CD14-positive monocyte (primary cell): ENCODE measurements around the gene PA2G4. TPM values are rescaled to one million over a fixed set of nuclear protein-coding genes. Genes with fewer than 3 reads are reported as not detected.
A peak's percentile ranks its signal among the peaks of the same experiment; 100 is the strongest.

Experiments
- DNase-seq, 3 donors: peaks; one replicate each; pipeline ENCODE4 v3.0.0-alpha.2; 2011 to 2022
- H2AFZ ChIP-seq: 2 replicates; pipeline ENCODE4 v1.6.0; 2012; ENCODE audit warnings: mild to moderate bottlenecking, low read depth, low read length, inconsistent platforms; ENCODE audit not compliant: insufficient read depth, poor library complexity, severe bottlenecking
- H3K27ac ChIP-seq, 2 donors: 1 replicate in 1 of 2; 2 replicates in 1 of 2; pipeline ENCODE4 v1.5.1; 2012 to 2013; ENCODE audit warnings: low read length in 2 of 2, control low read depth in 1 of 2, inconsistent platforms in 1 of 2, low read depth in 1 of 2, mild to moderate bottlenecking in 1 of 2
- H3K27me3 ChIP-seq, 2 donors: one replicate each; pipeline versions ENCODE4 v1.6.0 to v1.6.1; 2011 to 2013; ENCODE audit warnings: low read length in 2 of 2; ENCODE audit not compliant: control insufficient read depth in 2 of 2, insufficient read depth in 2 of 2
- H3K36me3 ChIP-seq, 2 donors: replicated peaks in 1 of 2; 1 replicate in 1 of 2; 2 replicates in 1 of 2; pipeline versions ENCODE4 v1.5.1 to v1.6.1; 2012 to 2013; ENCODE audit warnings: low read length in 2 of 2, control low read depth in 1 of 2, inconsistent platforms in 1 of 2, mild to moderate bottlenecking in 1 of 2; ENCODE audit not compliant: insufficient read depth in 2 of 2, control insufficient read depth in 1 of 2
- H3K4me1 ChIP-seq, 2 donors: 1 replicate in 1 of 2; 2 replicates in 1 of 2; pipeline versions ENCODE4 v1.5.1 to v1.6.1; 2012 to 2013; ENCODE audit warnings: low read length in 2 of 2, control low read depth in 1 of 2, inconsistent platforms in 1 of 2, mild to moderate bottlenecking in 1 of 2, moderate library complexity in 1 of 2; ENCODE audit not compliant: insufficient read depth in 2 of 2, control insufficient read depth in 1 of 2
- H3K4me2 ChIP-seq: replicated peaks from 2 replicates; pipeline ENCODE3; 2012; ENCODE audit warnings: low read length, moderate library complexity, mild to moderate bottlenecking; ENCODE audit not compliant: poor library complexity, severe bottlenecking; ENCODE audit errors: extremely low read depth
- H3K4me3 ChIP-seq, 3 experiments: fragments of 200-600 bp in 1 of 3; sonication (generic) in 1 of 3; replicated peaks in 1 of 3; 1 replicate in 2 of 3; 2 replicates in 1 of 3; pipeline ENCODE4 v1.5.1; 2011 to 2013; ENCODE audit warnings: low read length in 3 of 3, mild to moderate bottlenecking in 3 of 3, control low read depth in 2 of 3, low read depth in 2 of 3, inconsistent platforms in 1 of 3, moderate library complexity in 1 of 3
- H3K79me2 ChIP-seq: 2 replicates; pipeline ENCODE4 v1.6.0; 2012; ENCODE audit warnings: mild to moderate bottlenecking, control low read depth, inconsistent platforms, low read length, moderate library complexity; ENCODE audit not compliant: insufficient read depth
- H3K9ac ChIP-seq: 2 replicates; pipeline ENCODE4 v1.6.0; 2017; ENCODE audit warnings: low read length, mild to moderate bottlenecking; ENCODE audit not compliant: insufficient read depth, poor library complexity, severe bottlenecking
- H3K9me3 ChIP-seq, 2 donors: replicated peaks in 1 of 2; 1 replicate in 1 of 2; 2 replicates in 1 of 2; pipeline versions ENCODE4 v1.5.1 to v1.6.1; 2012 to 2013; ENCODE audit warnings: low read length in 2 of 2, control low read depth in 1 of 2; ENCODE audit not compliant: control insufficient read depth in 1 of 2, insufficient read depth in 1 of 2
- H4K20me1 ChIP-seq: 2 replicates; pipeline ENCODE4 v1.6.0; 2012; ENCODE audit warnings: mild to moderate bottlenecking, low read length, control low read depth, moderate library complexity; ENCODE audit not compliant: insufficient read depth
- H3K27ac Mint-ChIP-seq, 7 donors: one replicate each; pipeline ENCODE4 v1.8.0; 2020; ENCODE audit warnings: mild to moderate bottlenecking in 7 of 7, mixed read lengths in 7 of 7, moderate library complexity in 6 of 7, inconsistent platforms in 2 of 7
- H3K27me3 Mint-ChIP-seq, 3 donors: one replicate each; pipeline ENCODE4 v1.8.0; 2021 to 2022; ENCODE audit warnings: low read depth in 3 of 3, mild to moderate bottlenecking in 3 of 3, mixed read lengths in 3 of 3, moderate library complexity in 3 of 3, inconsistent platforms in 1 of 3
- H3K36me3 Mint-ChIP-seq, 2 donors: one replicate each; pipeline ENCODE4 v1.8.0; 2020; ENCODE audit warnings: mixed read lengths in 2 of 2, inconsistent platforms in 1 of 2, mild to moderate bottlenecking in 1 of 2
- H3K4me1 Mint-ChIP-seq: one replicate; pipeline ENCODE4 v1.8.0; 2020; ENCODE audit warnings: mild to moderate bottlenecking, mixed read lengths
- H3K4me3 Mint-ChIP-seq, 2 donors: one replicate each; pipeline ENCODE4 v1.8.0; 2020; ENCODE audit warnings: mild to moderate bottlenecking in 2 of 2, mixed read lengths in 2 of 2, moderate library complexity in 1 of 2
- H3K9me3 Mint-ChIP-seq, 7 donors: one replicate each; pipeline ENCODE4 v1.8.0; 2020 to 2022; ENCODE audit warnings: mixed read lengths in 7 of 7, mild to moderate bottlenecking in 6 of 7, moderate library complexity in 6 of 7, inconsistent platforms in 2 of 7
- CTCF ChIP-seq: fragments of 200-600 bp; IDR thresholded peaks from one replicate; pipeline ENCODE4 v1.8.0; 2022; ENCODE audit warnings: antibody characterized with exemption, mild to moderate bottlenecking
- WGBS: methylation state at CpG from one replicate; pipeline ENCODE4 v1.1.5; 2013; ENCODE audit warnings: missing lambda C conversion rate; ENCODE audit not compliant: insufficient coverage; 5-methylcytosine and 5-hydroxymethylcytosine counted together
- intact Hi-C, 2 donors: fragments of 100-400 bp; cut with micrococcal nuclease; formaldehyde crosslinking; loops; one replicate each; pipeline versions ENCODE4 v1.15.0 to v1.15.1; 2023
- polyA plus RNA-seq, 3 donors: library from polyadenylated mRNA; depleted of rRNA in 1 of 3; unstranded in 2 of 3; stranded (reverse) in 1 of 3; fragments of 300-500 nt in 2 of 3; fragments of >200 nt in 1 of 3; fragmentation: Illumina TruSeq in 2 of 3; gene quantifications; 1 replicate in 2 of 3; 2 replicates in 1 of 3; pipeline ENCODE4 v1.2.3, GENCODE V29; 2012 to 2021

The PA2G4 gene
- polyA plus RNA-seq, 3 donors, result 83.0 to 84.2 (median 83.0) TPM

GRCh38 chr12:56087220-56087619 is 17.1 kb upstream of the PA2G4 start:
- no peak overlapping the region for H3K9ac ChIP-seq
- Mint-ChIP-seq H3K27ac (no peak overlapping the region), H3K9me3 (peaks cover 0 to 3% (median 0%) of the 10 kb centered on the region in 7 donors), H3K27me3 (peaks cover 17 to 19% (median 19%) of the 10 kb centered on the region in 3 donors), H3K4me3 (no peak overlapping the region), H3K4me1 (no peaks in the 10 kb centered on the region), H3K36me3 (no peaks in the 10 kb centered on the region)
- H3K79me2 ChIP-seq, result no peaks in the 10 kb centered on the region
- peaks cover 0 to 9% of the 10 kb centered on the region in 2 donors for H3K27me3 ChIP-seq
- H3K4me2 ChIP-seq, result no peak overlapping the region
- H3K36me3 ChIP-seq, result no peaks in the 10 kb centered on the region
- H3K4me1 ChIP-seq, result no peaks in the 10 kb centered on the region
- H2AFZ ChIP-seq, result peak overlapping the region; percentile 13
- TF ChIP-seq CTCF, result no peak
- no peak overlapping the region for H3K27ac ChIP-seq
- H3K9me3 ChIP-seq, result no peaks in the 10 kb centered on the region
- intact Hi-C loops, result no loop called here
- no peaks in the 10 kb centered on the region for H4K20me1 ChIP-seq
- H3K4me3 ChIP-seq, result no peak overlapping the region
- no peak for DNase-seq
- 93% methylated on average over 6 of the region's 6 CpGs for WGBS

- intact Hi-C loops, result no loop called here
- H3K36me3 ChIP-seq, result no peaks in the 10 kb centered on the region
- Mint-ChIP-seq H3K4me1 (peaks cover under 1% of the 10 kb centered on the region), H3K27me3 (peaks cover 15 to 28% (median 20%) of the 10 kb centered on the region in 3 donors), H3K36me3 (no peaks in the 10 kb centered on the region), H3K27ac (no peak overlapping the region), H3K9me3 (peaks cover 0 to 1% (median 0%) of the 10 kb centered on the region in 7 donors), H3K4me3 (no peak overlapping the region)
- no peak overlapping the region for H3K9ac ChIP-seq
- H3K27me3 ChIP-seq, result peaks cover 0 to 5% of the 10 kb centered on the region in 2 donors
- H2AFZ ChIP-seq, result no peak overlapping the region
- TF ChIP-seq CTCF, result no peak
- no peaks in the 10 kb centered on the region for H3K4me1 ChIP-seq
- DNase-seq, result no peak
- H3K9me3 ChIP-seq, result no peaks in the 10 kb centered on the region
- H3K4me3 ChIP-seq, result no peak overlapping the region
- 93% methylated on average over 6 of the region's 6 CpGs for WGBS
- H3K79me2 ChIP-seq, result no peaks in the 10 kb centered on the region
- no peak overlapping the region for H3K27ac ChIP-seq
- H4K20me1 ChIP-seq, result no peaks in the 10 kb centered on the region
- H3K4me2 ChIP-seq, result no peak overlapping the region
Measured at GRCh38 chr12:56097738-56098137, 6.6 kb upstream of the PA2G4 start.
